ENCODE results near the gene TMEM131L.
A peak's percentile ranks its signal among the peaks of the same experiment; 100 is the strongest.

Gene TMEM131L

GRCh38 chr4:153474251-153474650 lies 8.1 kb downstream of the TMEM131L start:
- DNase-seq: no peak

DNA sequence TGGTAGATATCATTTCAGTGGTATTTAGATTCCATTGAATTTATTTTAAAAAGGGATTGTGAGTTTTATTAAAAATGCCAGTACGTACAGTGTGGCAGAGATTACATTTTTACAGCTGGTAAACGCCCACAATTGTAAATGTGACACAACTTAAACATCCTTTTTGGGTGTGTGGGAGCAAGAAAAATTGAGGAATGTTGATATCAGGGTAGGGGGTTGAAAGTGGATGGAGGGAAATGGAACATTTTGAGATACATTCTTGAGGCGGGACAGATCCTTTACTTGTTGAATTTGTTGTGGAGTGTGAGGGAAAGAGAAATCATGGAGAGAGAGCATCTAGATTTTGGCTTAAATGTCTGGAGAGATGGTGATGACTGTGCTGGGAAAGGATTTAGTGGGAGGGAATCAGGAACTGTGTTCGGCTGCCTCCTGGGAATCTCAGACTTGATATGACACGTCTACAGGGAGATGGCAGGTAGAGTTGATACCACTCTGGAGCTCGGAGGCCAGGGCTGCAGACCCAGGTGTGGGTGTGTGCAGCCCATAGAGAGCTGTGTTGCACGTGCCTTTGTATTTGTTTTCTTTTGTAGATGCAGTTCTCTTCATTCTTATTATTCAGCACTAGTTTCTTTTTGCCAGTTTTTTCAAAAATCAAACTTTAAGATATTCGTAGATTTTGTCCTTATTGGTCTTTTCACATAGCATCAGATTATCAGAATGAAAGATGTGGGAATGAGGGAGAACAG lies 10.8 kb downstream of the TMEM131L start:
- DNase-seq: no peak

- DNase-seq: no peak
Observed at GRCh38 chr4:153479101-153479500, 12.9 kb downstream of the TMEM131L start.

DNA sequence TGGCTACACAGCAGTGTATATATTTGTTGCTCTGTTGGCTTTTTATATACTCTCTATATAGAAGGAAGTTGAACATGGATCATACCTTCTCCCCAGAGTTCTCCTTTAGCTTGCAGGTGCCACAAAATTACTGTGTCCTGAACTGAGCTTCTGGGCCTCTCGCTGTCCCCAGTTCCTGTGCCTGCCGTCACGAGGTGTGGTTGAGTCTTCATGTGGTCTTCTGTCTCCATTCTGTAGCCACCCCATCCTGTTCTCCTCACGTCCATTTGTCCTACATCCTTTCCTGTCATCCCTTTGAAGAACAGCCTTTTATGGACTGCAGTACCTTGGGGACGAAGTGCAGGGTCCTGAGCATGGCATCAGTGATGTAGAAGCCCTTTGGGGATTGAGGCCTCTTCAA lies 14.5 kb downstream of the TMEM131L start:
- no peak for DNase-seq

DNA sequence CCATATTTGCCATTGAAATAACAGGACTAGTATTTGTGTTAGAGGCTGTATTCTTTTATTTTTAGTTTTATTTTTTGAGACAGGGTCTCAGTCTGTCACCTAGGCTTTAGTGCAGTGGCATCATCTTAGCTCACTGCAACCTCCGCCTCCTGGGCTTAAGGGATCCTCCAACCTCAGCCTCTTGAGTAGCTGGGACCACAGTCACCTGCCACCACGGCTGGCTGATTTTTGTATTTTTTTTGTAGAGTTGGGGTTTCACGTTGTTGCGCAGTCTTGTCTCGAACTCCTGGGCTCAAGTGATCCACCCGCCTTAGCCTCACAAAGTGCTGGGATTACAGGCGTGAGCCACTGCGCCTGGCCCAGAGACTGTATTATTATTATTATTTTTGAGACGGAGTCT lies 15.3 kb downstream of the TMEM131L start:
- no peak for DNase-seq

- no peak for DNase-seq
Observed at GRCh38 chr4:153483432-153484418, 17.6 kb downstream of the TMEM131L start.

DNA sequence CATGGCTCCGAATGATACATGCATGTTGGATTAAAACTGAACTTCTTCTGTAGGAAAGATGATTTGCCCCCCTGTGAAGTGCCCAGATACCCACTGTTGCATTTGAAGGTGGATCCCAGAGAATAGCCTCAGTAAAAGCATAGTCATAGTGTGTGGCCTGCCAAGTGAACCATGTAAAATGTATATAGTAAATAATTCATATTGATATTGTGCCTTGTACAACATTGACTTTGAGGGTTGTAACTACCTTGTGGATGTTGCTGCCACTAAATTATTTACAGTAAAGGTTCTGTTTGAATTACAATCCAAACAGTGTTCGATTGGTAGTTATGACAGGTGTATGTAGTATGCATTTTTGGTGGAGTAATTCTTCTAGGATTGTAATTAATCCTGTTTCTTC lies 19.2 kb downstream of the TMEM131L start:
- no peak for DNase-seq

DNA sequence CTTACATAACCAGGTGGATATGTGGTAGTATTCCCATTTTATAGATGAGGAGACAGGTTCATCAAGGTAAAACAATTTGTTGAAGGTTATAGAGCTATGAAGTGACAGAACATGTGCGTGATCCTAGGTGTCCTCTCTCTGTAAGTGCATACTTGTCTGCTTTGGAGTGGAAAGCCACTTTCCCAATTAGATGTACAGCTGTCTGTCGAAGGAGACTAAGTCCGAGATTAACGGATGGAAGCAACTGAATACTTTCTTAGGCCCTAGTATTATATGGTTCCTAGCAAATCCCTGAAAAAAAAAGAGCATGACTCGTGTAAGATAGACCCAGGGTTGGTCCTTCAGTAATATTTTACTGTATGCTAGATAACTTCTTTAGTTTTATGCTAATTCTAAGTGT lies 19.7 kb downstream of the TMEM131L start:
- no peak for DNase-seq

GRCh38 chr4:153486281-153487151 lies 20.4 kb downstream of the TMEM131L start:
- DNase-seq: no peak

- DNase-seq: peak; percentile 63 to 83
Observed at GRCh38 chr4:153488006-153488891, 22.1 kb downstream of the TMEM131L start.

DNA sequence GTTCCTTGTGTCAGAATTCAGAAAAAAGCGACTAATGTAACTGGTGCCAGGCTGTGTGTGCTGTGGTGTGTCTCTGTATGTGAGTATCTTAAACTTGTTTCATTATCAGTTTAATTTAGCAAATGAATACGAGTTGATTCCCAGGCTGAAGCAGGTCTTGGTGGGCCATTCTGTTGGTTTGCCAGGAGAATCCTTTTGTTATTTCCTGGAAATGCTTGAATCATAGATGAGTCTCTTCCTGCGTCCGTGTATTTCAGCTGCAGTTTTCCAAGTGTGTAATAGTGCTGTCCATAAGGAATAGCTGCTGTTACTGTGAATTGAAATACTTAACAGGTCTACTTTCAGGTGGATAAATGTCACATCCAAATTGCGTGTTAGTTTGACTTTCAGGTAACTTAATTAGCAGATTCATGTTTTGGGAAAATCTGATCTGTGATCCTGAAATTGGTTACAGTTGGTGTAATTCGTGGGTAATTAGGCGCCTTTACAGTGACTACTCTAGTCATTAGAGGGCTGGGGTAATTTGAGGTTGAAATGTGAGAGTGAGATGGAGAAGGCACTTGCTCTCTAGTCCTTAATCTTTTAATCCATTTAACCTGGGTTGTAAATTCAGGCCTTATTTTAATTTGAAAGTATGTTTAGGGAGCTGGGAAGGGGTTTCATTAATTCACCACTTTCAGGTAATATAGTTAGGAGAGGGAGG lies 23.8 kb downstream of the TMEM131L start:
- DNase-seq: no peak

DNA sequence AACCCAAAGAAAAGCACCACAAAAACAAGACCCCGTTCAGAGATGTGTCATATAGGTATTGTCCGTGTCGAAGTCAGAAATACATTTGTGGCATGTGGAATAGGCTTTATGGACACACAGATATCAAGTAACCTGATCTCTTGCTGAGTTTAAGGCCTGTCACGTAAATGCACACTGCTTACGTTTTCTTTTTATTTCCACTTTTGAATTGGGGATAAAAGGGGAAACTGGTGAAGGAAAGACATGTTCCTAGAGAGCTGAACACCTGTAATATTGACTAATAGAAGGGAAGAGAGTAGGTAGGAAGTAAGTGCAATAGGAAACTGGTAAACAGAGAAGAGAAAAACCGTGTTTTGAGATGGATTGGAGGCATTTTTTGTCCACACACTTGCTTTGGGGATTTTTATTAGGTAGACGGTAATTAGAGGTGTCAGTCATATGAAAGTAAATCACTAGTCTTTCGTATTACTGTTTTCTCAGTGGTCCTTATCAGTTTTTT lies 24.9 kb downstream of the TMEM131L start:
- DNase-seq: no peak

DNA sequence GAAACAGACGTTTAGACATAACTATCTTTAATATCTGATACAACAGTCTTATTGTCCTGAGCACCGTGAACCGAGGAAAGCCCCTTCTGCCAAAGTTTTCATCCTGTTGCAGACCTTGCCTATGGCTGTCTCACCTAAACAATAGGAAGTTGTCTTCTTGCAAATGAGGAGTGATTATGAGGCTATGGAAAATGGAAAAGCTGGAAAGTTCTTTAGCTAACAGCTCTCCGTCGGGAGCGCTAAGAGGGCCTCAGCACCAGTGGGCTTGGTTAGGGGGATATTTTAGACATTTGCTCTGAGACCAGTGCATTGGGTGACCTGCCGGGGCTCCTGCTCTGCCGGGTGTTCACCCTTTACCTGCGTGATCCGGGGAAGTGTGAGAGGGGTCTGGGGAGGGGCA lies 28.4 kb downstream of the TMEM131L start:
- DNase-seq: no peak

DNA sequence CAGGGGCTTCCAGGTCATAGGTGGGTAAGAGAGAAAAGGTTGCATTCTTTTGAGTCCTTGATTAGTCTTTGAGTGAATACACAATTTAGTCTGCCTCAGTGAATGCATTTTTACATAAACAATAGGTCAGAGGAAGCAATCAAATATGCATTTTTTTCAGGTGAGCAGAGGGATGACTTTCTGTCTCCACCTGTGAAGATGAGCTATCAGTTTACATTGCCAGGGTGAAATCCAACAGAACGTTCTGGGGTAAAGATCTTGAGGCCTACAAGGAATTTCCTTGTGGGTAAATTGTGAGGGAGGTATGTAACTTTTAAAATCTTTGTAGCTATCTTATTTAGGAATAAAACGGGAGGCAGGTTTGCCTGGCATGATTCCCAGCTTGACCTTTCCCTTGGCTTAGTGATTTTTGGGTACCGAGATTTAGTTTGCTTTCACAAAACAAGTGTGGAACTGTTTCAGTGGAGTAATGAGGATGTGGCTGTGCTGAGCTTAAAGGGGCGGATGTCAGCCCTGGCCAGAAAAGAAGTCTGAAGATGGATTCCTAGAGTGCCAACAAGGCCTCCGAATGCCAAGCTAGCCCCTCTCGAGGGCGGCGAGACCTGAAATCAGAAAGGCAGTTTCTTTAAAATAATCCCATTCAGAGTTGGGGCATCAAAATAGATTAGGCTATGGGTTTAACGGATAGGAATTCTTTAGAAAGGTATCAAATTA lies 29.5 kb downstream of the TMEM131L start:
- DNase-seq: no peak

GRCh38 chr4:153497091-153497531 lies 31.0 kb downstream of the TMEM131L start:
- no peak for DNase-seq

- DNase-seq: no peak
Observed at GRCh38 chr4:153497988-153498967, 32.1 kb downstream of the TMEM131L start.

- DNase-seq: no peak
Observed at GRCh38 chr4:153499005-153499404, 32.8 kb downstream of the TMEM131L start.

- no peak for DNase-seq
Observed at GRCh38 chr4:153501578-153501977, 35.4 kb downstream of the TMEM131L start.

GRCh38 chr4:153502584-153502983 lies 36.4 kb downstream of the TMEM131L start:
- DNase-seq: no peak
